Gastrocnemius medialis (tissue), 4 donors: ENCODE measurements around the gene BLOC1S4. TPM values are rescaled to one million over a fixed set of nuclear protein-coding genes. Genes with fewer than 3 reads are reported as not detected.

Experiments used
- ATAC-seq, 2 donors: fragments of 150-250 bp; one replicate each; pipeline ENCODE4 v1.9.1; 2016
- DNase-seq, 2 donors: peaks; one replicate each; pipeline ENCODE4 v3.0.0-alpha.2; 2019
- H3K27ac ChIP-seq, 4 donors: fragments of 200-600 bp; sonication (generic); 1 replicate in 1 of 4; 2 replicates in 3 of 4; pipeline ENCODE4 v1.5.1; 2016 to 2018; ENCODE audit warnings: mild to moderate bottlenecking in 2 of 4, moderate library complexity in 1 of 4
- H3K27me3 ChIP-seq, 3 donors: fragments of 200-600 bp; sonication (generic) in 2 of 3; 1 replicate in 1 of 3; 2 replicates in 2 of 3; pipeline versions ENCODE4 v1.5.1 to v1.6.0; 2016 to 2019; ENCODE audit warnings: mild to moderate bottlenecking in 1 of 3, moderate library complexity in 1 of 3
- H3K36me3 ChIP-seq, 2 donors: fragments of 200-600 bp; sonication (generic) in 1 of 2; one replicate each; pipeline ENCODE4 v1.5.1; 2017 to 2018
- H3K4me1 ChIP-seq, 2 donors: fragments of 200-600 bp; sonication (generic) in 1 of 2; one replicate each; pipeline ENCODE4 v1.5.1; 2016 to 2017; ENCODE audit warnings: mild to moderate bottlenecking in 2 of 2
- H3K4me3 ChIP-seq, 4 donors: fragments of 200-600 bp; sonication (generic) in 3 of 4; 1 replicate in 1 of 4; 2 replicates in 3 of 4; pipeline ENCODE4 v1.5.1; 2016 to 2019; ENCODE audit warnings: mild to moderate bottlenecking in 2 of 4
- H3K9me3 ChIP-seq, 3 donors: fragments of 200-600 bp; sonication (generic) in 2 of 3; 1 replicate in 1 of 3; 2 replicates in 2 of 3; pipeline ENCODE4 v1.5.1; 2016 to 2019
- CTCF ChIP-seq, 5 experiments: fragments of 450-650 bp in 3 of 5; fragments of 200-600 bp in 2 of 5; sonication (generic) in 2 of 5; IDR thresholded peaks in 4 of 5; conservative IDR thresholded peaks in 1 of 5; 1 replicate in 4 of 5; 2 replicates in 1 of 5; pipeline ENCODE4 v1.5.1; 2016 to 2019; ENCODE audit warnings: antibody characterized with exemption in 5 of 5, mild to moderate bottlenecking in 3 of 5, moderate library complexity in 3 of 5
- POLR2A ChIP-seq, 2 donors: fragments of 450-650 bp; IDR thresholded peaks; one replicate each; pipeline ENCODE4 v1.6.1; 2017; ENCODE audit warnings: antibody characterized with exemption in 2 of 2, mild to moderate bottlenecking in 2 of 2, moderate library complexity in 2 of 2
- in situ Hi-C, 4 donors: fragments of 200-750 bp; cut with MboI; loops; one replicate each; pipeline versions ENCODE4 v1.15.0 to v1.8.0; 2017; ENCODE audit warnings: low sequenced_read_pairs in 4 of 4
- intact Hi-C: fragments of 100-400 bp; cut with DNase I; formaldehyde crosslinking; loops from one replicate; pipeline ENCODE4 v1.15.1; 2023; ENCODE audit warnings: low total_unique reads
- total RNA-seq, 4 donors: library from RNA; depleted of rRNA; stranded (reverse); fragments of >200 nt; gene quantifications; one replicate each; pipeline versions ENCODE4 v1.1.0 to v1.2.3, GENCODE V29; 2016

The BLOC1S4 gene
- total RNA-seq, 4 donors from 2014 or later, result 15.7 to 25.7 (median 22.3) TPM

GRCh38 chr4:6732441-6733357 lies 16.7 kb downstream of the BLOC1S4 start:
- Histone ChIP-seq H3K36me3 (no peaks in the 10 kb centered on the region), H3K4me1 (peaks cover 6 to 11% of the 10 kb centered on the region in 2 donors), H3K4me3 (no peak overlapping the region), H3K27ac (peak overlapping the region; percentile 1 to 80 (median 67)), H3K9me3 (no peaks in the 10 kb centered on the region), H3K27me3 (no peaks in the 10 kb centered on the region)
- intact Hi-C loops, result no loop called here
- TF ChIP-seq CTCF (IDR thresholded peaks at IDR 0.05 in 4 of 5, conservative IDR thresholded peaks at IDR 0.05 in 1 of 5), result no peak
- peak in 1 of 2 donors; percentile 29 for TF ChIP-seq POLR2A (IDR thresholded peaks at IDR 0.05)
- in situ Hi-C loops, result no loop called here
- ATAC-seq, result peak; percentile 87 to 93
- DNase-seq, result peak; percentile 68 to 82

GRCh38 chr4:6733358-6734164 lies 17.6 kb downstream of the BLOC1S4 start:
- H3K4me1 ChIP-seq, result peaks cover 6 to 11% of the 10 kb centered on the region in 2 donors
- H3K27ac ChIP-seq, result peak overlapping the region in 2 of 4 donors; percentile 72 to 80
- in situ Hi-C loops, result no loop called here
- H3K9me3 ChIP-seq, result no peaks in the 10 kb centered on the region
- ATAC-seq, result no peak
- H3K36me3 ChIP-seq, result no peaks in the 10 kb centered on the region
- TF ChIP-seq CTCF (IDR thresholded peaks at IDR 0.05 in 4 of 5, conservative IDR thresholded peaks at IDR 0.05 in 1 of 5), result no peak
- no peak for TF ChIP-seq POLR2A (IDR thresholded peaks at IDR 0.05)
- H3K4me3 ChIP-seq, result no peak overlapping the region
- DNase-seq, result no peak
- H3K27me3 ChIP-seq, result no peaks in the 10 kb centered on the region
- intact Hi-C loops, result no loop called here

GRCh38 chr4:6734165-6734786 lies 18.3 kb downstream of the BLOC1S4 start:
- ATAC-seq (no peak), DNase-seq (no peak)
- Histone ChIP-seq H3K36me3 (no peaks in the 10 kb centered on the region), H3K9me3 (no peaks in the 10 kb centered on the region), H3K4me3 (no peak overlapping the region), H3K27ac (no peak overlapping the region), H3K4me1 (peaks cover 6 to 11% of the 10 kb centered on the region in 2 donors), H3K27me3 (no peaks in the 10 kb centered on the region)
- TF ChIP-seq CTCF (IDR thresholded peaks at IDR 0.05 in 4 of 5, conservative IDR thresholded peaks at IDR 0.05 in 1 of 5), result no peak
- TF ChIP-seq POLR2A (IDR thresholded peaks at IDR 0.05), result no peak
- in situ Hi-C loops, result no loop called here
- intact Hi-C loops, result no loop called here

GRCh38 chr4:6739920-6740319 lies 23.9 kb downstream of the BLOC1S4 start:
- intact Hi-C loops, result no loop called here
- no peak for DNase-seq
- no peak for ATAC-seq
- no peak overlapping the region for H3K4me3 ChIP-seq
- TF ChIP-seq POLR2A (IDR thresholded peaks at IDR 0.05) (no peak), CTCF (IDR thresholded peaks at IDR 0.05 in 4 of 5, conservative IDR thresholded peaks at IDR 0.05 in 1 of 5) (no peak)
- H3K27ac ChIP-seq, result no peak overlapping the region
- H3K9me3 ChIP-seq, result no peaks in the 10 kb centered on the region
- no peaks in the 10 kb centered on the region for H3K4me1 ChIP-seq
- in situ Hi-C loops, result no loop called here
- H3K36me3 ChIP-seq, result no peaks in the 10 kb centered on the region
- H3K27me3 ChIP-seq, result no peaks in the 10 kb centered on the region
